Activated CD4-positive, alpha-beta T cell treated with anti-CD3 and anti-CD28 coated beads for 1 hour (primary cell): ENCODE results near the gene KRTAP5-10.
"Not testable (repeated sequence)": the region's sequence is repeated elsewhere in the genome, so short reads cannot be mapped to it uniquely, and the experiment has no call there.

Experiments used
- DNase-seq: peaks from one replicate; pipeline ENCODE4 v3.0.0-alpha.2; 2020

The KRTAP5-10 gene

DNA sequence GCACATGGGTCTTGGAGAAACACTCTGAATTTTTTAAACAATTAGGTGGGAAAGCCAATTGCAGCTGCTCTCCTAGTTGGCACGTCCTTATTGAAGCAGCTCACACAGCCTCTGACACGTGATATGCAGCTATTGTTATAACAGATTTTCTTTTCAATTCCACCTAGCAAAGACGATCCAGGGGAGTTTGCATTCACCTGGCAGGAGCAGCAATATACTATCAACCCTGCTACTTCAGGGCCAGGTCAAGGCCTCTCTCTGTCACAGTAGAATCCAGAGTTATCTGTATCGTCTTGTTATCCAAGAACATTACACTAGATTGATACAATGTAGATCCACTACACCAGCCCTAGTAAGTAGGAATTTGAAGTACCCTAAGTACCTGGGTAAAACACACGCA lies 9.1 kb downstream of the KRTAP5-10 start:
- no peak for DNase-seq

DNA sequence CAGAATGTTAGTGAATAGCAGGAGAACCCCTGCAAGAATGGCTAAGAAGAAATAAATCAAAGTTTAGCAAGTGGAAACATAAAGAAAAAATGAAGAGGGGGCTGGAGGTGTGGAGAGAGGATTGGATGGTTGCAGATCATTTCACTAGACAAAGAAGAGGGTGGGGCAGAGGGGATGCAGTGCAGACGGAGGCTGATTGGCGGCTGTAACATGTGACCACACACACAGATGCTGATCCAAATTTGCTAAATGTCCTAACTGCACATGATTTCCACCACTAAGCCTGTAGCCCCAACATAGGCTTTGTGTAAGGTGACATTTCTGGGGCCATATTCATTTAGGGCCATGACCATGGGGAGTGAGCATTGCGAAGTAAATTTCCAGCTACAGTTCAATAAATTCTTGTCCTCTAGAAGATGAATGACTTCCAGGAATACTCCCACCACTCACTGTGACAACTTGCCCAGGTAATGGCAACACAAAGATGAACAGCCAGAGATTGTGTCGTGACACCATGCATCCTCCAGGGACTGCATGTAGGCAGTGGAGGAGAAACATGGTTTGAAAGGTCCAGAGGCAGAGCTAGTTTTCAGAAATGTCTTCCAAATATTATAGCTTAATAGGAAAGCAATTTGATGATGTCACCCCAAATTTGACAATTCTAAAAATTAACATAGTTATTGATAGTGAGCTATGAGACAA lies 10.5 kb downstream of the KRTAP5-10 start:
- DNase-seq, result no peak

DNA sequence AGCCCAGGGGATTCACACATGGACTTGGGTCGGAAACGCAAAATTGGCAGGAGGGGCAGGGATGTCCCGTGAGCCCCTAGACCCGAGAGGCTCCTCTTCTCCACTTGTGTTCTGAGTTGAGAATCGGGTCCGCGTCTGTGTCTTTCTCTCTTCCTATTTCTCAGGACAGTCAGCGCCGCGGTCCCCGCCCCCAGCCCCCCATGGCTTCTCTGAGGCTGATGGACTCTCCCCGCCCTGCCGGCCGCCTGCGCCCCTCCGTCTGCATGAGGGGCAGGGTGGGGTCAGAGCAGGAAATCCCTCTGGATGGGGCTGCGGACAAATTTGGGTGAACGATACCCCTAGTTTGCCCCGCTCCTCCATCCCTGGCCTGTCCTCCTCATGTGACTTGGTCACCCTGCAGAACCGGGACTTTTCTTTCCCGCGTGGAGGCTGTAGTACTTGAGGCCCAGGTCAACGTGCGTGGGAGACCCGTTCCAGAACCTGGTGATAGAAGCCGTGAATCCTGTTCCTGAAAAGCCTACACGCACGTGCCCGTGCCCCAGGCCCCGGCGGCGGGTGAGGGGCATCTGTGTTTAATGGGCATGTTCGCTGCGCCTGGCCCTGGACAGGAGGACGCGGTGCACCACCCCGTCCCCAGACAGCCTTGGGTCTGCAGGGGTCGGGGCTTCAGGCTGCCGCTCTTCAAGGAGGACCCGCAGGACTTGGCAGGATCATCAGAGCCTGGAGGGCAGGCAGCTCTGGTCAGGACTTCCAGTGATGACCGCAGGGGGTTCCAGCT lies 11.5 kb downstream of the KRTAP5-10 start:
- not testable (repeated sequence) for DNase-seq

DNA sequence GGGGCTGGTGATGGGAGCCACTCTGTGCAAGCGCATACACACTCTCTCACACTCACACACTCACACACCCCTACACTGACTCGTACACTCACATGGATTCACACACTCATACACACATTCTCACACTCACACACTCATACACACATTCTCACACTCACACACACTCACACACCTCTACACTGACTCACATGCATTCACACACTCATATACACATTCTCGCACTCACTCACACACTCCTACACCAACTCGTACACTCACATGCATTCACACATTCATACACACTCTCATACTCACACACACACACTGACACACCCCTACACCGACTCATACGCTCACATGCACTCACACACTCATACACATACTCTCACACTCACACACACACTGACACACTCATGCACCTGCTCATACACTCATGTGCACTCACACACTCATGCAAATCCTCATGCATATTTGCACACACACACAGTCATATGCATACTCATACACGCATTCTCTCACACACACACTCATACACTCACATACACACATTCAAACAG lies 12.2 kb downstream of the KRTAP5-10 start:
- no peak for DNase-seq

DNA sequence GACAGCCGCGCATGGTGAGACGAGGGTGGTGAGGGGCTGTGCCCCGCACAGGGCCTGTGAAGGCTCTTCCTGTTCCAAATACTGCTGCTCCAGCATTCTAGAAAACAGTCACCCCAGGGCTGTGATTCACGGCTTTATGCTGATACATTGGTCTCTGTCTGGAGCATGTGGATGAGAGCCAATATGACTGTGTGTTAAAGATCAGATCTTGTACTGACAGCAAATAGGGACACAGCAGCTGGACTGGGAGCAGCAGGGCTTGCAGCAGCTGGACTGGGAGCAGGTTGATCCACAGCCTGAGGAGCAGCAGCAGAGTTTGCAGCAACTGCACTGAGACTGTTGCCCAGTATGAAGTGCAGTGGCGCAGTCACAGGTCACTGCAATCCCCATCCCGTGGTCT lies 14.2 kb downstream of the KRTAP5-10 start:
- DNase-seq, result not testable (repeated sequence)

DNA sequence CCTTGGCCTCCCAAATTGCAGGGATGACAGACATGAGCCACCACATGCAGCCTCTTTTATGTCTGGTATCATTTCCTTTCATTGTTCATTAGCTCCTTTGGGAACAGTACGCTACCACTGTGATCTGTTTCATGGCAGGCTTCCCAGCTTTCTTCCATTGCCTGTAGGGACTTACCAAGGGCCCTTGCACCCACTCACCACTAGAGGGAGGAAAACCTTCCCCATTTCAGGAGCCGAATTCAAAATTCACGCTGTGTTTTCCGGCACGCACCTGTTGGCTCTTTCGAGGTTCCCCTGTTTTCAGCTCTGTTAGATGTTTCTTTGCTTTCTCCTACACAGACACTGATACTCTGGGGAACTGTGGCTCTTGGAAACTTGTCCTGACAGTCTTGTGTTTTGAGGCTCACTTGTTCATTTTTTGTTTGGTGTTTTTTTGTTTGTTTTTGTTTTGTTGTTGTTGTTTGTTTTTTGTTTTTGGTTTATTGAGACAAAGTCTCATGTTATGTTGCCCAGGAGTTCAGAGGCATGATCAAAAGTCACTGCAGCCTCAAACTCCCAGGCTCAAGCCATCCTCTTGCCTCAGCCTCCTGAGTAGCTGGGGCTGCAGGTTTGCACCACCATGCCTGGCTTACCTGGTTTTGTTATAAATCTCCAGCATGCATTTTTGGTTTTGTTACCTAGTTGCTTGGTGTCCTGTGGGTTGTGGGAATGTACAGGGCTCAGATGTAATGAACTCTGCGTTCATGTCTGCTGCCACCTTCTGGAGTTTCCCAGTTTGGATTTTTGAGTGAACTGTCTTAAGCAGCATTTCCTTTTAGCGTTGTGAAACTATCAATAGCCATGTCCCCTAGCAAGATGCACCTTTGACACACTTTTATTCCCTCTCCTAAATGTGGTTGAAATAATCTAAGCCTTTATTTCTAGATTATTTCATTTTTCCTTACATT lies 15.0 kb downstream of the KRTAP5-10 start:
- DNase-seq, result no peak

DNA sequence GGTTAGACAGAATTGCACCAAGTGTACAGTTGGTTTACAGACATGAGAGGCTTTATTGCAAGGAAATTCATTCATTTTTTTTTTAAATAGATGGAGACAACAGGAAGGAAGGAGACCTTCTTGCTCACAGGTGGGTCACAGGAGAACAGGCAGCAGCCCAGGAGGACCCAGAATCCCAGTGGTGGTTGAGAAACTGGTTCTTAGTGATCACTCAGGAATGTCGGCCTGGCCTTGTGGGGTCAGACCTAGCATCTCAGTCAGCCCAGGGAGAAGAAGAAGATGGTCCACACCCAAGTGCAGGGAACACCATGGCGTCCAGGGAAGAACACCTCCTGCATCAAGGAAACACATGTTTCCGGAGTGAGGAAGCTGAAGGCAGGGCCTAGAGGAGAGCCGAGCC lies 16.5 kb downstream of the KRTAP5-10 start:
- DNase-seq, result no peak

DNA sequence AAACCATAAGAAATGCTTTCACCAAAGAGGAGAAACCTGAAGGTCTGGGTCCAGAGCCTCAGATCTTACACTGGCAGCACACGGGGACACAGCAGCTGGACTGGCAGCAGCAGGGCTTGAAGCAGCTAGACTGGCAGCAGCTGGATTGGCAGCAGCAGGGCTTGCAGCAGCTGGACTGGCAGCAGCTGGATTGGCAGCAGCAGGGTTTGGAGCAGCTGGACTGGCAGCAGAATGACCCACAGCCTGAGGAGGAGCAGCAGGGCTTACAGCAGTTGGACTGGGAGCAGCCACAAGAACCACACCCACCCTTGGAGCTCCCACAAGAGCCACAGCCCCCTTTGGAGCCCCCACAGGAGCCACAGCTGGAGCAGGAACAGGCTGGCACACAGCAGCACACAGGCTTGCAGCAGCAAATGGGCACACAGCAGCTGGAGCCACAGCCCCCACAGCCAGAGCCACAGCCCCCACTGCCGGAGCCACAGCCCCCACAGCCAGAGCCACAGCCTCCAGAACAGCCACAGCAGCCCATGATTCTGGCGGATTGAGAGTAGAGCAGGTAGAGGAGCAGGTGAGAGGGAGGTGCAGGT lies 17.0 kb downstream of the KRTAP5-10 start, which contains the start of gene KRTAP5-11:
Gene KRTAP5-11, minus strand, starts transcription at position 567 of the 587 bp plus-strand sequence. Its CDS starts 38 bp downstream, at position 529.
- no peak for DNase-seq

DNA sequence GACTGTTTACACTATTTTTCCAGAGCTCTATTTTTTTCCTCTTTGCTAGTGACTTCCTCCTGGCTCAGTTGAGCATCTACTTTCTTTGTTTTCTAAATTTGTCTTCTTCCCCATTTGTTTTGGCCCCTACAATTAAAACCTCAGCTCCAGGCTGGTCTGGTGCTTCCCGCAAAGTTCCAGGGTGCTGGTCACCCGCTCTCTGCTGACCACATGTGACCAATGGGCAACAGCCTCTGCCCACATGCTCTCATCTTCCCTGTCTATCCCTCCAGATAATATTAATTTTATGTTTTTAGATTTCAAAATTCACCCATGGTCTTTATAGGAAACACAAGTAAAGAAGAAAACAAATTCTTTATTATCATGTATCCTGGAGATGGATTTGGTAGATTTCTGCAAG lies 17.6 kb downstream of the KRTAP5-10 start:
- not testable (repeated sequence) for DNase-seq

DNA sequence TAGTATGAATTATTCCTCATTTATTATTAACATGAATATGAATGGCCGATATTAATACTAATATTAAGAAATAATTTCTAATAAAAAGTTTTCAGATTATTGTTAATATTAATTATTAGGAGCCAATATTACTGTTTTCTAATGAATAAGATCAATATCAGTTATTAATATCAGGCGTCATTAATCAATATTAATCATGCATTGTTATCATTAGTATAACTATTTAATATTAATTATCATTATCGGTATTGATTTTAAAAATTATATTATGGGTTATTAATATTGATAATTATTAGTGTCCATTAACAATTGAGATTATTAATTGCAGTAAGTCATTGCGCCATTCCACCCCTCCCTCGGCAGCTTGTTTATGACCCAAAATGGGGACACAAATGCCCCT lies 20.3 kb downstream of the KRTAP5-10 start:
- DNase-seq, result not testable (repeated sequence)

DNA sequence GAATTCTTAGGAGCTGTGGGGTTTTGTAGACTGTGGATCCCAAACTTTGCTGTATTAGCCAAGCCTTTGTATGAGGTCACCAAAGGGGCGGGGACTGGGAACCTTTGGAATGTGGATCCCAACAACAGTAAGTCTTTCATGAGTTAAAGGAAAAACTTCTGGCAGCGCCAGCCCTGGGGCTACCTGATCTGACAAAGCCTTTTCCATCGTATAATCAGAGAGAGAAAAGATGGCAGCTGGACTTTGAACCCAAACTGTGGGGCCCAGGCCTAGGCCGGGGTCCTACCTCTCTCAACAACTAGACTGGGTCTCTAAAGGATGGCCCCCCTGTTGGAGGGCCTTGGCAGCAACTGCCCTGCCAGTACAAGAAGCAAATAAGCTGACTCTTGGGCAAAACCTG lies 23.0 kb downstream of the KRTAP5-10 start:
- not testable (repeated sequence) for DNase-seq

DNA sequence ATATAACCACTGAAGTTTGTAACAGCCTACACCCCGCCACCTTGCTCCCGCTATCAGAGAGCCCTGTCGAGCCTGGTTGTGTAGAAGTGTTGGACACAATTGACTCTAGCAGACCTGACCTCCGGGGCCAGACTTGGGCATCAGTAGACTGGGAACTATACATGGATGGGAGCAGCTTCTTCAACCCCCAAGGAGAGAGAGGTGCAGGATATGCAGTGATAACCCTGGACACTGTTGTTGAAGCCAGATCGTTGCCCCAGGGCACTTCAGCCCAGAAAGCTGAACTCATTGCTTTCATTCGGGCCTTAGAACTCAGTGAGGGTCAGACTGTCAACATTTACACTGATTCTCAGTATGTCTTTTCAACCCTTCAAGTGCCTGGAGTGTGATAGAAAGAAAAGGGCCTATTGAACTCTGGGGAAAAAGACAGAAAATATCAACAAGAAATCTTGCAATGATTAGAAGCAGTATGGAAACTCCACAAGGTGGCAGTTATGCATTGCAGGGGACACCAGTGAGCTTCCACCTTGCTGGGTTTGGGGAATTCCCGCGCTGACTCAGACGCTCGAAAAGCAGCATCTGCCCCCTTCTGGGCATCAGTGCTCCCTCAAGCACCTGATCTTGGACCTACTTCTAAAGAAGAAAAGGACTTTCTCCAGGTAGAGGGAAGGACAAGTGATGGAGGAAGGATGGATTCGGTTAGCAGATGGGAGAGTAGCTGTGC lies 23.6 kb downstream of the KRTAP5-10 start:
- peak; percentile 28 for DNase-seq

DNA sequence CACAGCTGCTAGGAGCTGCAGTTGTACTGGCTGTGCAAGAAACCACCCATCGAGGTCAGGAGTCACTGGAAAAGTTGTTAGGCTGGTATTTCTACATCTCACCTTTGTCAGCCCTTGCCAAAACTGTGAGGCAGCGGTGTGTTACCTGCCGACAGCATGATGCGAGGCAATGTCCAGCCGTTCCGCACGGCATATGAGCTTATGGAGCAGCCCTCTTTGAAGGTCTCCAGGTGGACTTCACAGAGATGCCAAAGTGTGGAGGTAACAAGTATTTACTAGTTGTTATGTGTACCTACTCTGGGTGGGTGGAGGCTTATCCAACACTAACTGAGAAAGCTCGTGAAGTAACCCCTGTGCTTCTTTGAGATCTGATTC lies 24.2 kb downstream of the KRTAP5-10 start:
- not testable (repeated sequence) for DNase-seq

DNA sequence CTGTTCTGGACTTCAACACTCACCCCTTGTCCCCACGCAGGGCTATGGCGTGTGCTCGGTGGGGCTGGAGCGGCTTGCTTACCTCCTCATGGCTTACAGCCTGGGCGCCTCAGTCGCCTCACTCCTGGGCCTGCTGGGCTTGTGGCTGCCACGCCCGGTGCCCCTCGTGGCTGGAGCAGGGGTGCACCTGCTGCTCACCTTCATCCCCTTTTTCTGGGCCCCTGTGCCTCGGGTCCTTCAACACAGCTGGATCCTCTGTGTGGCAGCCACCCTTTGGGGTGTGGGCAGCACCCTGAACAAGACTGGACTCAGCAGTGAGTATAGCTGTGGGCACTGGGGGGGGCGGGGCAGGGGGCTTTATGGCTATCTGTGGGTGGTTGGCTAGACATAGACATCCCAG lies 37.9 kb downstream of the KRTAP5-10 start:
- DNase-seq, result not testable (repeated sequence)

DNA sequence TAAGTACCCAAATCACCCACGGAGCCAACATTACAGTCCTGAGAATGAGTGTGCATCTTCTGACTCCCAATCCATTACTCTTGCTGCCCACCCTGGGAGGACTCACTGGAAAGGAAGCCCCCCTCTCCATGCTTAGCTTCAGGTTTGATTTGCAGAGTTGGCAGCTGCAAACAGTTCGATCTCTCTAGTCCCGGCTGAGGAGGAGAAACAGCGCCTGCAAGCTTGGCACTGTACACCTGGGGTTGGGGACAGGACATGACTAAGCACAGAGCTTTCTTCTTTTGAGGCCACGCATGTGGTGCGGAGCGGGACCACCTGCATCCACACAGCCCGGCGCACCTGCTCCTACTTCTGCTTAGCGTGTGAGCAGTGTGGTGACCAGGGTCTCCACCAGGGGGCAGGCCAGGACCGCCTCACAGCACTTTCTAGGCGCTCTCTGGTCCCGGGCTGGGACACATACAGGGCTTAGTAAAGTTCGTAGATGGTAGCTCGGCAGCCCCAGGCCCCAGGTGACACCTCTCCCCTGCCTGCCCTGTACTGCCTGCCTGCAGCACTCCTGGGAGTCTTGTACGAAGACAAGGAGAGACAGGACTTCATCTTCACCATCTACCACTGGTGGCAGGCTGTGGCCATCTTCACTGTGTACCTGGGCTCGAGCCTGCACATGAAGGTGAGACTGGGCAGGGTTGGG lies 39.6 kb downstream of the KRTAP5-10 start:
- not testable (repeated sequence) for DNase-seq

DNA sequence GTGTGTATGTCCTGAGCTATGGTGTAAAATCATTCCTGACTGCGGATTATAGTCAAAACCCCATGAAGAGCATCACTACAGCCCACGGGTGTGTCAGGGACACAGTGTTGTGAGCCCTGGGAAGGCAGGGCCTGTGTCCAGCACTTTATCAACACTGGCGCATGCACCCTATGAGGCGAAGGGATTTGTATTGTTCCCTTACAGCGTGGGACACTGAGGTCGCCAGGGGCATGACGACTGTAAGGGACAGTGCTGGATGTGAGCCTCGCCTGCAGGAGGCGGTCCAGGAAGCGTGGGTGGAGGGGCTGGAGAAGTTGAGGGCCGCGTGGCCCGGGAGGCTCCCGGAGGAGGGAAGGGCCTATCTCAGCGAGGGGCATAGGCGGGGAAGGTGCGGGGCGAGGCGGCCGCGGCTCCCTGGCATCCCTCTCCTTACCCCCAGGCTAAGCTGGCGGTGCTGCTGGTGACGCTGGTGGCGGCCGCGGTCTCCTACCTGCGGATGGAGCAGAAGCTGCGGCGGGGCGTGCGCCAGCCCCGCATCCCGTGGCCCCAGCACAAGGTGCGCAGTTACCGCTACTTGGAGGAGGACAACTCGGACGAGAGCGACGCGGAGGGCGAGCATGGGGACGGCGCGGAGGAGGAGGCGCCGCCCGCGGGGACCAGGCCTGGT lies 41.6 kb downstream of the KRTAP5-10 start:
- DNase-seq, result not testable (repeated sequence)

DNA sequence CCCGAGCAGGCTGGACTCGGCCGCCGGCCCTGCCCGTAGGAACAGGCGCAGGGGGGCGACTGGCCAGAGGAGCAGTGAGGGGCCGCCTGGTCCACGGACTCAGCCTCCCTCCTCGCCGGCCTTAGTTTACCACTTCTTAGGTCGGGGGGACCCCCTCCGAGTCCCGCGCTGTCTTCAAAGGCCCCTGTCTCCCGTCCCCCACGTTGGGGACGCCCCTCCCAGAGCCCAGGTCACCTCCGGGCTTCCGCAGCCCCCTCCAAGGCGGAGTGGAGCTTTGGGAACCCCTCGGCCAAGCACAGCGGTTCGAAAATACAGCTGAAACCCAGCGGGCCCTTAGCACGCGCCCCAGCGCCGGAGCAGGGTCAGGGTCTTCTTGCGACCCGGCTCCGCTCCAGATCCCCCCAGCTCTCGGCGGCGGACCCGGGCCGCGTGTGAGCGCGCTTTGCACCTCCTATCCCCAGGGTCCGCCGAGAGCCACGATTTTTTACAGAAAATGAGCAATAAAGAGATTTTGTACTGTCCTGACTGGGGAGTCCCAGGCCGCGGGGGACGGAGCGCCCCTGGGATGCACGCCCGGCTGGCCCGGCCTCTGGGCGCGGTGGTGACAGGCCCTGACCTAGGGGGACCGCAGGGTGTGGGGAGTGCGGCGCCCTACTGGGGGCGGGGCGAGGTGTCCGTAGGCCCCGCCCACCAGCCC lies 42.3 kb downstream of the KRTAP5-10 start:
- DNase-seq, result not testable (repeated sequence)

DNA sequence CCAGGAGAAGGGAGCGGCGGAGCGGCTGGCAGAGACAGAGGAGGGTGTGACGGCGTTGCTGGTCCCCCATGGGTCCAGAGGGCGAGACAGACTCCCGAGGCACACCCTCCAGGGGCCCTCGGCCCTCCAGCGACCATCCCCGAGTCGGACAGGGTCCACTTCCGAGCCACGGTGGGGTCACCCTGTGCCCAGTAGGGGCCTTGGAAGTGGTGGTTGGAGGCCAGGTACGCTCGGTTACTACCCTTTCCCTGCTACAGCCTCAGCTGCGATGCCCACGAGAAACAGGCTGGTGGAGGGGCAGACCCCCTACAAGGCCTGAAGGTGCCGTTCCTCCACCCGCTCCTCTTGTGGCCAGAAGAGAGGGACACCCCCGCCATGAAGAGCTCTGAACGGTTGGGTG lies 42.9 kb downstream of the KRTAP5-10 start:
- not testable (repeated sequence) for DNase-seq

DNA sequence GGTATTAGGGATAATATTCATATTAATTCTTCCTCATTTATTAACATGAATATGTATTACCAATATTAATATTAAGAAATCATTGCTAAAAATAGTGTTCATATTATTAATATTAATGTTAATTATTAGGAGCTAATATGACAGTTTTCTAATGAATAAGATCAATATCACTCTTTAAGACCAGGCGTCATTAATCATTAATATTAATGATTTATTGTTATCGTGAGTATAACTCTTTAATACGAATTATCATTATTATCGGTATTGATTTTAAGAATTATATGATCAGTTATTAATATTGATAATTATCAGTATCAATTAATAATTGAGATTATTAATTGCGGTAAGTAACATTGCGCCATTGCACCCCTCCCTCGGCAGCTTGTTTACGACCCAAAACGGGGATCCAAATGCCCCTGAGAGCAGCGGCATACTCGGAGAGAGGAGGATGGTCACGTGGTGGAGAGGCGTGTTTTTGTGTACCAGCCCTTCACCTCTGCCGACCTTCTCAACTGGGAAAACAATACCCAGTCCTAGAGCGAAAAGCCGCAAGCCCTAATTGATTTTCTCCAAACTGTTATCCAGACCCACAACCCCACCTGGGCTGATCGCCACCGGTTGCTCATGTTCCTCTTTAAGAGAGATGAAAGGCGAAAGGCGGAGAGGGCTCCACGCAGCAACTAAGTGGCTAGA lies 46.0 kb downstream of the KRTAP5-10 start:
- not testable (repeated sequence) for DNase-seq
